ENCODE measurements around the gene ULK4. TPM values are rescaled to one million over a fixed set of nuclear protein-coding genes. Genes with fewer than 3 reads are reported as not detected.

Gene ULK4
- total RNA-seq, 2 donors from 2014 or later, result 30.5 to 31.5 TPM

DNA sequence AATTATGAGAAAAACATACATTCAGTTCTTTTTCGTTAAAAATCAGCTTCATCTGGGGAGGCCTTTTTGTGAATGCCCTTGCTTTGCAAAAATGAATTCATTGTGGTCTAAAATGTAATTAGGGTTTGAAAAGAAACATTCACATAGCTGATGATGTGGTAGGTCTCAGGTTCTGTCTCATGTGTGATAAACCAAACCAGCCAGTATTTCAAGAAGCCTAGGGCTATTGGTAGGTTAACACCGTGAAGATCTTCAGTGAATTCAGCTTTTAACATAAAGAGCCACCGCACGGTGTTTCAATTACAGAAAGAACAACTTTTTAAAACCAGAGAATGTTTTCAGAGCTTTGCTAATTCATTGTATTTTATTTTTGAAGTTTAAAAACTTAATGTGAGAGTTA, 720.7 kb downstream of the ULK4 start:
- ATAC-seq (no peak), DNase-seq (no peak)
- Mint-ChIP-seq H3K4me1 (peaks cover 8% of the 10 kb centered on the region), H3K27ac (peak overlapping the region; percentile 83), H3K36me3 (ENCODE audit: low read depth) (peaks cover 7% of the 10 kb centered on the region), H3K27me3 (no peaks in the 10 kb centered on the region), H3K4me3 (no peak overlapping the region)
- H3K9me3 ChIP-seq (ENCODE audit: control insufficient read depth, low read length, poor library complexity, severe bottlenecking), result no peaks in the 10 kb centered on the region

DNA sequence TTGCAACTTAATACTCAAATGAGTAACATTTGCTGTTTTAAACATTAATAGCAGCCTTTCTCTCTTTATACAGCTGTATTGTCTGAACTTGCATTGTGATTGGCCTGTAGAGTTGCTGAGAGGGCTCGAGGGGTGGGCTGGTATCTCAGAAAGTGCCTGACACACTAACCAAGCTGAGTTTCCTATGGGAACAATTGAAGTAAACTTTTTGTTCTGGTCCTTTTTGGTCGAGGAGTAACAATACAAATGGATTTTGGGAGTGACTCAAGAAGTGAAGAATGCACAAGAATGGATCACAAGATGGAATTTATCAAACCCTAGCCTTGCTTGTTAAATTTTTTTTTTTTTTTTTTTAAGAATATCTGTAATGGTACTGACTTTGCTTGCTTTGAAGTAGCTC, 722.3 kb downstream of the ULK4 start:
- no peak overlapping the region for H3K27ac Mint-ChIP-seq
- H3K4me1 Mint-ChIP-seq, result peaks cover 8% of the 10 kb centered on the region
- H3K9me3 ChIP-seq (ENCODE audit: control insufficient read depth, low read length, poor library complexity, severe bottlenecking), result no peaks in the 10 kb centered on the region
- DNase-seq (no peak), ATAC-seq (no peak)
- no peak overlapping the region for H3K4me3 Mint-ChIP-seq
- no peaks in the 10 kb centered on the region for H3K27me3 Mint-ChIP-seq
- peaks cover 7% of the 10 kb centered on the region for H3K36me3 Mint-ChIP-seq (ENCODE audit: low read depth)

- no peaks in the 10 kb centered on the region for H3K9me3 ChIP-seq (ENCODE audit: control insufficient read depth, low read length, poor library complexity, severe bottlenecking)
- Mint-ChIP-seq H3K4me1 (peaks cover 4% of the 10 kb centered on the region), H3K27me3 (no peaks in the 10 kb centered on the region), H3K27ac (peak overlapping the region; percentile 66), H3K36me3 (ENCODE audit: low read depth) (peaks cover 12% of the 10 kb centered on the region), H3K4me3 (no peak overlapping the region)
- ATAC-seq (no peak), DNase-seq (no peak)
These were observed 724.0 kb downstream of the ULK4 start for GRCh38 chr3:41237907-41238306.

DNA sequence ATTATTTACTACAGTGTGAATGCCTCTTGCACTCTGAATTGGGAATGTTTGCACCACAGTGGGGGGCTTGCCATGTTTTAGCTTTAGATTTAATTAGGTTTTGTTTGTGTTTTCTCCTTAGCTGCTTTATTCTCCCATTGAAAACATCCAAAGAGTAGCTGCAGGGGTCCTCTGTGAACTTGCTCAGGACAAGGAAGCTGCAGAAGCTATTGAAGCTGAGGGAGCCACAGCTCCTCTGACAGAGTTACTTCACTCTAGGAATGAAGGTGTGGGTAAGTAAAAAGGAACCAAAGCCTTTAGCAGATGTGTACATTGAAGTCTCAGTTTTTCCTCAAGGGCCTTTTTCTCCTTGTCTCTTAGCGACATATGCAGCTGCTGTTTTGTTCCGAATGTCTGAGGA, 725.7 kb downstream of the ULK4 start:
- peaks cover 8% of the 10 kb centered on the region for H3K4me1 Mint-ChIP-seq
- H3K36me3 Mint-ChIP-seq (ENCODE audit: low read depth), result peaks cover 18% of the 10 kb centered on the region
- ATAC-seq, result no peak
- H3K27ac Mint-ChIP-seq, result peak overlapping the region; percentile 79
- H3K9me3 ChIP-seq (ENCODE audit: control insufficient read depth, low read length, poor library complexity, severe bottlenecking), result no peaks in the 10 kb centered on the region
- no peak for DNase-seq
- H3K27me3 Mint-ChIP-seq, result no peaks in the 10 kb centered on the region
- H3K4me3 Mint-ChIP-seq, result no peak overlapping the region

DNA sequence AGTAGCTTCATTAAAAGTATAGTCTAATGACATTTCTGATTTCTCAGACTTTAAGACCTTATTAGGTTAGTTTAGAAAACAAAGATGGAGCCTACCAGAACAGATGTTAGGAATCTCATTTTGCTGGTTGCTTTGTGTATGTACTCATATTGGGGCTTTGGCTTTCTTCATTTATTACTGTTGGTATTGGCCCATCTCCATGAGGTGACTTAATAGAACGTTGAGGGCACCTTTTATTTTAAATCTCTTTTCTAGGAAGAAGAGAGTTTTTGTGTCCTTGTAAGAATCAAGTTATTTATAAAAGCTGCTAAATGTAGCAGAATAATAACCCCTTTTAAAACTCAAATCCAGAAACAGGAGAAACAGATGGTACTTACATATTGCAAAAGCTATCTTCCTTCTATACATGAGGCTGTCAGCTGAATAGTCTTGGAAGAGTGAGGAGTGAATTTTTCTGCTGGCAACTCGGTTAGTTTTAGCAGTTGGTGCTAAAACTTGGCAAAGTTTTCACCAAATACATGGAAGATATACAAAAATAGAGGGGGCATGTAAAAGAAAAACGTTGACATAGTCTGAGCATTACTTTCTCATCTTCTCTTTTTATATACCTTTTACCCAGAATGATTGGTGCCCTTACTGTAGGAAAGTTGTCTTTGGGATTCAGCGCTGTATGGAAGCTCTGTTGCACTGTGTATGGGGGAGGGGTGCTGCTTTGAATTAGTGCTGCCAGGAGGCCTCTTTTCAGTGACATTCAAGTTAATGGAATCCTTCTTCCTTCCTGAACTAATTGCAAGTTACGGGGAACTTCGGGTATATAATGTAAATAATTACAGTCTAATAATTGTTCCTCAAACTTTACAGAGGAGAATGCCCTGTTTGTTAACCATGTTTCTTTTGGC, 726.8 kb downstream of the ULK4 start:
- H3K4me1 Mint-ChIP-seq, result peaks cover 12% of the 10 kb centered on the region
- H3K27ac Mint-ChIP-seq, result peak overlapping the region; percentile 70
- no peaks in the 10 kb centered on the region for H3K9me3 ChIP-seq (ENCODE audit: control insufficient read depth, low read length, poor library complexity, severe bottlenecking)
- H3K36me3 Mint-ChIP-seq (ENCODE audit: low read depth), result peaks cover 21% of the 10 kb centered on the region
- H3K27me3 Mint-ChIP-seq, result no peaks in the 10 kb centered on the region
- ATAC-seq (no peak), DNase-seq (no peak)
- H3K4me3 Mint-ChIP-seq, result no peak overlapping the region

- Mint-ChIP-seq H3K27ac (no peak overlapping the region), H3K4me3 (no peak overlapping the region), H3K4me1 (peaks cover 43% of the 10 kb centered on the region), H3K27me3 (no peaks in the 10 kb centered on the region), H3K36me3 (ENCODE audit: low read depth) (peaks cover 7% of the 10 kb centered on the region)
- no peaks in the 10 kb centered on the region for H3K9me3 ChIP-seq (ENCODE audit: control insufficient read depth, low read length, poor library complexity, severe bottlenecking)
- ATAC-seq, result no peak
- DNase-seq, result no peak
These were observed 737.6 kb downstream of the ULK4 start for GRCh38 chr3:41224120-41224806.

- ATAC-seq, result no peak
- DNase-seq, result no peak
- no peak overlapping the region for H3K27ac Mint-ChIP-seq
These were observed 738.2 kb downstream of the ULK4 start for GRCh38 chr3:41223691-41224090.

GRCh38 chr3:41223078-41223477, 738.8 kb downstream of the ULK4 start:
- Mint-ChIP-seq H3K27ac (no peak overlapping the region), H3K4me3 (no peak overlapping the region), H3K4me1 (peaks cover 34% of the 10 kb centered on the region), H3K36me3 (ENCODE audit: low read depth) (peaks cover 5% of the 10 kb centered on the region), H3K27me3 (no peaks in the 10 kb centered on the region)
- no peak for ATAC-seq
- H3K9me3 ChIP-seq (ENCODE audit: control insufficient read depth, low read length, poor library complexity, severe bottlenecking), result no peaks in the 10 kb centered on the region
- no peak for DNase-seq

More at GRCh38 chr3:41223691-41224090, 738.2 kb downstream of the ULK4 start:
- H3K9me3 ChIP-seq (ENCODE audit: control insufficient read depth, low read length, poor library complexity, severe bottlenecking), result no peaks in the 10 kb centered on the region
- peaks cover 7% of the 10 kb centered on the region for H3K36me3 Mint-ChIP-seq (ENCODE audit: low read depth)
- H3K27me3 Mint-ChIP-seq, result no peaks in the 10 kb centered on the region
- H3K4me3 Mint-ChIP-seq, result no peak overlapping the region
- H3K4me1 Mint-ChIP-seq, result peaks cover 40% of the 10 kb centered on the region

DNA sequence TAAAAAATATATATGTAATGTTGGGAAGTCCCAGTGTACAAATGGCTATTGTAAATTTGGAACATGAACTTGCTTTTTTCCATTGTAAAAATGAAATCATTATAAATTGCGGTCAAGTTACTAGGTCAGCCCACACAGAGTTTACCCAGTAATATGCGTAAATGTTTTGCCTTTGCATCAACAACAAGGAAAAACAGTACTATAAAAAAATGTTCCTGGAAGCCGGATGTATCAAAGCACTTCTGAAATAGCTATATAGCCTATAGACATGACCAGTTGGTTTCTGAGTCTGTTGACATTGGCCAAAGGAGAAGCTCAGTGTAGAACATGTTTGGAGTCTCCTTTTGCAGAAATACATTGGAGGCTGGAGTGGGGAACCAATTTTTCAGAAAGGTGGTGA, 739.4 kb downstream of the ULK4 start:
- DNase-seq (no peak), ATAC-seq (peak; percentile 36)
- Mint-ChIP-seq H3K27ac (peak overlapping the region; percentile 84), H3K27me3 (no peaks in the 10 kb centered on the region), H3K36me3 (ENCODE audit: low read depth) (peaks cover 2% of the 10 kb centered on the region), H3K4me3 (peak overlapping the region; percentile 15), H3K4me1 (peaks cover 35% of the 10 kb centered on the region)
- H3K9me3 ChIP-seq (ENCODE audit: control insufficient read depth, low read length, poor library complexity, severe bottlenecking), result no peaks in the 10 kb centered on the region

GRCh38 chr3:41222012-41222411, 739.9 kb downstream of the ULK4 start:
- H3K4me3 Mint-ChIP-seq, result peak overlapping the region; percentile 31
- ATAC-seq (peak; percentile 40), DNase-seq (no peak)
- peaks cover 2% of the 10 kb centered on the region for H3K36me3 Mint-ChIP-seq (ENCODE audit: low read depth)
- H3K27ac Mint-ChIP-seq, result peak overlapping the region; percentile 84
- no peaks in the 10 kb centered on the region for H3K27me3 Mint-ChIP-seq
- H3K9me3 ChIP-seq (ENCODE audit: control insufficient read depth, low read length, poor library complexity, severe bottlenecking), result no peaks in the 10 kb centered on the region
- peaks cover 38% of the 10 kb centered on the region for H3K4me1 Mint-ChIP-seq

GRCh38 chr3:41220906-41221677, 740.8 kb downstream of the ULK4 start:
- Mint-ChIP-seq H3K36me3 (ENCODE audit: low read depth) (no peaks in the 10 kb centered on the region), H3K27me3 (no peaks in the 10 kb centered on the region), H3K4me1 (peaks cover 36% of the 10 kb centered on the region), H3K4me3 (peak overlapping the region; percentile 28), H3K27ac (peak overlapping the region; percentile 84)
- ATAC-seq, result no peak
- H3K9me3 ChIP-seq (ENCODE audit: control insufficient read depth, low read length, poor library complexity, severe bottlenecking), result no peaks in the 10 kb centered on the region
- DNase-seq, result no peak

- H3K9me3 ChIP-seq (ENCODE audit: control insufficient read depth, low read length, poor library complexity, severe bottlenecking), result no peaks in the 10 kb centered on the region
- no peaks in the 10 kb centered on the region for H3K27me3 Mint-ChIP-seq
- no peaks in the 10 kb centered on the region for H3K36me3 Mint-ChIP-seq (ENCODE audit: low read depth)
- no peak for ATAC-seq
- peaks cover 43% of the 10 kb centered on the region for H3K4me1 Mint-ChIP-seq
- peak overlapping the region; percentile 39 for H3K4me3 Mint-ChIP-seq
- no peak for DNase-seq
- peak overlapping the region; percentile 56 for H3K27ac Mint-ChIP-seq
These were observed 742.5 kb downstream of the ULK4 start for GRCh38 chr3:41219424-41219823.

GRCh38 chr3:41216993-41217392, 744.9 kb downstream of the ULK4 start:
- peak overlapping the region; percentile 5 for H3K4me3 Mint-ChIP-seq
- peaks cover 58% of the 10 kb centered on the region for H3K4me1 Mint-ChIP-seq
- H3K27me3 Mint-ChIP-seq, result no peaks in the 10 kb centered on the region
- H3K27ac Mint-ChIP-seq, result peak overlapping the region; percentile 62
- no peaks in the 10 kb centered on the region for H3K36me3 Mint-ChIP-seq (ENCODE audit: low read depth)
- no peaks in the 10 kb centered on the region for H3K9me3 ChIP-seq (ENCODE audit: control insufficient read depth, low read length, poor library complexity, severe bottlenecking)
- DNase-seq (no peak), ATAC-seq (no peak)

Measured in T-helper 17 cell (primary cell).